Motor neuron (in vitro differentiated cells): ENCODE measurements around the gene MEIKIN. TPM values are rescaled to one million over a fixed set of nuclear protein-coding genes. Genes with fewer than 3 reads are reported as not detected.

Source experiments
- ATAC-seq, 8 experiments: fragments of 200-7000 bp; cut with Tn5 transposase; replicated peaks in 6 of 8; 2 replicates each; pipeline ENCODE4 v1.8.0; 2021; ENCODE audit warnings: mild to moderate bottlenecking in 8 of 8, moderate library complexity in 8 of 8
- H3K27ac ChIP-seq, 2 donors: fragments of 250-450 bp; sonication (Bioruptor Pico); 2 replicates each; pipeline ENCODE4 v1.9.0; 2021; ENCODE audit warnings: antibody characterized with exemption in 2 of 2, mild to moderate bottlenecking in 2 of 2, moderate library complexity in 1 of 2
- H3K4me1 ChIP-seq, 2 donors: fragments of 250-450 bp; sonication (Bioruptor Pico); replicated peaks in 1 of 2; 2 replicates each; pipeline ENCODE4 v1.6.1; 2021; ENCODE audit warnings: antibody characterized with exemption in 2 of 2, mild to moderate bottlenecking in 2 of 2, moderate library complexity in 1 of 2
- H3K4me3 ChIP-seq, 5 donors: fragments of 250-450 bp; sonication (Bioruptor Pico); 2 replicates each; pipeline ENCODE4 v1.9.0; 2021; ENCODE audit warnings: antibody characterized with exemption in 5 of 5, mild to moderate bottlenecking in 5 of 5, moderate library complexity in 4 of 5
- WGBS, 10 experiments: fragments of 450-650 bp; shearing (Covaris generic); methylation state at CpG; one replicate each; pipeline ENCODE4 v1.0.0; 2022; 5-methylcytosine and 5-hydroxymethylcytosine counted together
- in situ Hi-C, 9 experiments: fragments of 400-800 bp; cut with MboI; loops; one replicate each; pipeline ENCODE4 v1.15.0; 2021; ENCODE audit warnings: low sequenced_read_pairs in 9 of 9, low pct_unique_long_range_greater_than_20kb in 2 of 9; ENCODE audit not compliant: unreplicated experiment in 9 of 9
- total RNA-seq, 8 experiments: library from RNA; unstranded; fragments of 300-600 nt; gene quantifications; 2 replicates each; pipeline versions ENCODE4 v1.2.3 to v1.2.4, GENCODE V29; 2022

Gene MEIKIN
- total RNA-seq, 8 experiments from 2014 or later = not detected

GRCh38 chr5:131981516-131981915 lies 36.1 kb upstream of the MEIKIN start:
- Histone ChIP-seq H3K4me3 (no peak overlapping the region), H3K4me1 (no peaks in the 10 kb centered on the region), H3K27ac (no peak overlapping the region)
- 0 to 100% (median 42%) methylated on average over 1 to 3 of the region's 4 CpGs; no CpG with 5 or more reads in 2 of the 10 experiments for WGBS, 10 experiments
- ATAC-seq = no peak
- in situ Hi-C loops = no loop called here

DNA sequence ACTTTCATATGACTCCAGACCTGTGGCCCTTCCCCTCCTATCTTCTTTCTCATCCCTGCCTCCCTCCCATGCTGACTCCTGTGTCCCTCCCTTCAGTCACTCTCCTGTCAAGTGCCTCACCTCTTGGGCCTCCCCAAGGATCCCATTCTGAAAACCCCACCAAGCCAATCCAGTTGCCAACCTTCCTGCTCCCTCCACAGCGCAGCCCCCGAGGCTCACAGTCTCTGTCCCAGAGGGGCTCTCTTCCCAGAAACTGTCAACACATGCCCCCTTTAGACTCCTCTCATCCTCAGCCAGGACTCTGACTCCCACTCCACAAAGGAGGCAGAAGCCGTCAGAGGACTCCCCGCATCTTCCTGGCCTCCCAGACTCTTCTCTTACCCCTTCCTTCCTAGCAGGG lies 35.2 kb upstream of the MEIKIN start:
- no peak overlapping the region for H3K27ac ChIP-seq
- 60 to 100% (median 96%) methylated on average over 2 to 4 of the region's 4 CpGs; no CpG with 5 or more reads in 4 of the 10 experiments for WGBS, 10 experiments

GRCh38 chr5:131979816-131980215 lies 34.4 kb upstream of the MEIKIN start:
- Histone ChIP-seq H3K4me1 (no peaks in the 10 kb centered on the region), H3K27ac (no peak overlapping the region), H3K4me3 (no peak overlapping the region)
- WGBS, 10 experiments = 0 to 100% (median 97%) methylated on average over 1 to 4 of the region's 4 CpGs; no CpG with 5 or more reads in 3 of the 10 experiments
- in situ Hi-C loops = no loop called here
- ATAC-seq = no peak

More for the DNA sequence above, 35.2 kb upstream of the MEIKIN start:
- in situ Hi-C loops = no loop called here
- no peaks in the 10 kb centered on the region for H3K4me1 ChIP-seq
- no peak overlapping the region for H3K4me3 ChIP-seq
- ATAC-seq = no peak

DNA sequence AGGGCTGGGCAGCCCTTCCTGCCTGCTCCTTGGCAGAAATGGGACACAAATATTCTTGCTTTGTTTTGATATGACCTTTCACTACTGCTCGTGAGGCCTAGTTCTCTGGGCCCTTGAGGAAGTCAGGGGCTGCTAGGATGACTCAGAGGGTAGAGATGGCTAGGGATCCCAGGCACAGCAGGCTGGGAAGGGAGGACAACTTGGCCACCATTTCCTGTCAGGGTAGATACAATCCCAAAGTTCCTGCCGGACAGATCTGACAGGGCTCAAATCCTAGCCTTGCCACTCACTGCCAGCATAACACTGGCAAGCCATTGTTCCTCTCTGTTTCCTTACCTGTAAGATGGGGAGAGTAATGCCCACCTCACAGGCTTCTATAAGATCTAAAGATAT lies 31.7 kb upstream of the MEIKIN start:
- in situ Hi-C loops = no loop called here
- 13 to 86% (median 52%) methylated on average over 1 to 2 of the region's 2 CpGs; no CpG with 5 or more reads in 6 of the 10 experiments for WGBS, 10 experiments
- no peak overlapping the region for H3K27ac ChIP-seq
- ATAC-seq = no peak
- H3K4me1 ChIP-seq = no peaks in the 10 kb centered on the region
- H3K4me3 ChIP-seq = no peak overlapping the region

GRCh38 chr5:131976414-131977211 lies 31.1 kb upstream of the MEIKIN start:
- no peak for ATAC-seq
- H3K4me3 ChIP-seq = no peak overlapping the region
- H3K27ac ChIP-seq = no peak overlapping the region
- in situ Hi-C loops = no loop called here
- WGBS, 10 experiments = 63 to 100% (median 87%) methylated on average over 1 to 5 of the region's 6 CpGs
- H3K4me1 ChIP-seq = no peaks in the 10 kb centered on the region

DNA sequence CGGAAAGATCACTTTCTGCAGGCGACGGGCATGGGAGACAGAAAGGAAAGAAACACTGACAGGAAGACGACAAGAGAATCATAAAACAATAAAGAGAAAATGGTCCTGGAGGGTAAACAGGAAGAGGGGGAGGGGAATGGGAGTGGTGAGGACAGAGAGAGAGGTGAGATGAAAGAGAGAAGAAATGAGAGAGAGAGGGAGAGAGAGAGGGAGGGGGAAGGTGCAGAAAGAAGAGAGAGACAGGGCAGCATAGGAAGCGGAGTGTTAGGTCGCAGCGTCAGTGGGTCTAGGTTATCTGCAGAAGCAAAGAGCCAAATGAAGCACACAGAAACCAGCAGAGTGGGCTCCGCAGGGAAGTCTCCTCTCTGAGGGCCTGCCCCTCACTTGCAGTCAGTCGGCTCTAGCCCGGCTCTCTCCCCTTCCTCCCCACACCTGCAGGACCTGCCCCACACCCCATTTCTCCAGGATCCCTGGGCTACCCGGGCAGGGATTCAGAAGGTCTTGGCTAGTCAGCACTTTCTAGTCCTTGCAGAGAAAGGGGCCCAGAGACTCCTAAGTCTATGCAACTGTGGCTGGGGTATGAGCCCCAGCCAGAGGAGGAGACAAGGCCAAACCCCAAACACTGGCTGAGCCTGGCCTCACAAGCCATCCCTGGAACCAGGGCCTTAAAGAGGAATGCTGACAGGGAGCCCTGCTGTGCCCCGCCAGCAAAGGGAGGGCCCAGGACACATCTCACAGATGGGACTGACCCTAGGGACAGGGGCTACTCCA lies 29.7 kb upstream of the MEIKIN start:
- Histone ChIP-seq H3K4me1 (no peaks in the 10 kb centered on the region), H3K4me3 (no peak overlapping the region), H3K27ac (no peak overlapping the region)
- in situ Hi-C loops = no loop called here
- no peak for ATAC-seq
- 60 to 91% (median 73%) methylated on average over 1 to 8 of the region's 12 CpGs for WGBS, 10 experiments

DNA sequence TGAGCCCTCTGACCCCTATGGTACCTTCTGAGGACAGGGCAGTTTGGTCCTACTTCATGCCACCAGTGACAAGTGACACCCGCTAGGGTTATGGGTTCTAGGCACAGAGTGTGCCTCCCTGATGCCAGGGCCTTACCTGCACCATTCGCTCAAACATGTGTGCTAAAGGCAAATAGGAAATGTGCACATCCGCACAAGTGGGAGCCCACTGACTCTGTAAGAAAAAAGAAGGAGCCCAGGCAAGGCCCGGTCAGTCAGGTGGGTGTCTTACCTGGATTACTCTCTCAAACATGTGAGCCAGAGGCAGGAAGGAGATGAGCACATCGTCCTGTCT lies 29.1 kb upstream of the MEIKIN start:
- Histone ChIP-seq H3K4me1 (no peaks in the 10 kb centered on the region), H3K27ac (no peak overlapping the region), H3K4me3 (no peak overlapping the region)
- WGBS, 10 experiments = 31 to 83% (median 57%) methylated on average over 1 to 4 of the region's 5 CpGs; no CpG with 5 or more reads in 1 of the 10 experiments
- in situ Hi-C loops = no loop called here
- no peak for ATAC-seq

- Histone ChIP-seq H3K4me3 (no peak overlapping the region), H3K27ac (no peak overlapping the region), H3K4me1 (no peaks in the 10 kb centered on the region)
- ATAC-seq = peak in 3 of 8 experiments; percentile 50 to 83 (median 64)
- in situ Hi-C loops = no loop called here
- 50 to 100% (median 72%) methylated on average over 1 of the region's 1 CpG; no CpG with 5 or more reads in 6 of the 10 experiments for WGBS, 10 experiments
Observed at GRCh38 chr5:131974016-131974415, 28.6 kb upstream of the MEIKIN start.

- in situ Hi-C loops = no loop called here
- 40 to 94% (median 82%) methylated on average over 1 to 8 of the region's 9 CpGs; no CpG with 5 or more reads in 3 of the 10 experiments for WGBS, 10 experiments
- H3K4me1 ChIP-seq = no peaks in the 10 kb centered on the region
- no peak for ATAC-seq
- H3K4me3 ChIP-seq = no peak overlapping the region
- no peak overlapping the region for H3K27ac ChIP-seq
Observed at GRCh38 chr5:131973089-131973712, 27.7 kb upstream of the MEIKIN start.

DNA sequence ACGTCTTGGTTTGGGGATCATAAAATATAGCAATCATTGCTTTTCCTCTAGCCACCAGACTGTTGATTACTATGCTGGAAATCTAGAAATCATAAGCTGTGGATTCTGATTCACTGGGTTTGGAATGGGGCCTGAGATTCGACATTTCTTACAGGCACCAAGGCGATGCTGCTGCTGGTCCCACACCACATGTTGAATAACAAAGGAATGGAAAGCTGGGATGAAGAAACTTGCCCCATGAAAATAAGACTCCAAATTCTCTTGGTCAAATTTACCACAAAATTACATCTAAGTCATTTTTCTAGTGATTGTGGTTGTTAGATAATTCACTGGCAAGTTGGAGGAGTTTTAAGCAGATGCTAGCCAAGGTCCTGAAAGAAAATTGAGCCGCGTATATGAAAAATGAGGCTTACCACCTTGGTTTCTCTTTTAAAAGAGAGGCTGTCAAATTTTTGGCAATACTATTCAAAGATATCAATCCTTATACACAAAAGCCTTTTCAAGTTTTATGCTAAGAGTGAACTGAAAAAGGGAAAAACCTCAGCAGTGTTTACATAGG lies 23.0 kb upstream of the MEIKIN start:
- 0 to 100% (median 71%) methylated on average over 1 to 5 of the region's 5 CpGs; no CpG with 5 or more reads in 1 of the 10 experiments for WGBS, 10 experiments
- no peak for ATAC-seq
- Histone ChIP-seq H3K4me3 (no peak overlapping the region), H3K27ac (no peak overlapping the region), H3K4me1 (no peaks in the 10 kb centered on the region)
- in situ Hi-C loops = no loop called here

- H3K27ac ChIP-seq = no peak overlapping the region
- H3K4me1 ChIP-seq = no peaks in the 10 kb centered on the region
- in situ Hi-C loops = no loop called here
- no peak overlapping the region for H3K4me3 ChIP-seq
- WGBS, 10 experiments = 40% methylated on average over 1 of the region's 1 CpG; no CpG with 5 or more reads in 9 of the 10 experiments
- no peak for ATAC-seq
Observed at GRCh38 chr5:131966551-131966950, 21.1 kb upstream of the MEIKIN start.

GRCh38 chr5:131965826-131966415 lies 20.5 kb upstream of the MEIKIN start:
- Histone ChIP-seq H3K4me3 (no peak overlapping the region), H3K27ac (no peak overlapping the region), H3K4me1 (no peaks in the 10 kb centered on the region)
- in situ Hi-C loops = no loop called here
- 14 to 100% (median 87%) methylated on average over 1 to 3 of the region's 6 CpGs; no CpG with 5 or more reads in 5 of the 10 experiments for WGBS, 10 experiments
- no peak for ATAC-seq
